PC-9 (cell line): Measurements from ENCODE around the gene LNX1. TPM values are rescaled to one million over a fixed set of nuclear protein-coding genes. Genes with fewer than 3 reads are reported as not detected.

Source experiments
- BruUV-seq: library from RNA; stranded (reverse); fragments of 400-500 nt; replicated peaks from 2 replicates; lab custom pipeline; 2021; lab: Mats Ljungman, UMichigan
- CTCF ChIA-PET: fragments of 300-600 bp; sonication (Branson Sonifier 250); formaldehyde crosslinking; loops from one replicate; lab custom pipeline; 2022; ENCODE audit warnings: antibody characterized with exemption; lab: Charles Lee
- POLR2A ChIA-PET: fragments of 300-600 bp; sonication (Branson Sonifier 250); formaldehyde crosslinking; loops from one replicate; lab custom pipeline; 2022; ENCODE audit warnings: antibody characterized with exemption; ENCODE audit not compliant: unreplicated experiment; lab: Charles Lee
- DNase-seq, 2 experiments: peaks; one replicate each; pipeline versions ENCODE4 v3.0.0 to v3.0.0-alpha.2; 2015 to 2022; ENCODE audit warnings: mixed read lengths in 1 of 2
- H2AFZ ChIP-seq: fragments of 200-600 bp; sonication (generic); 2 replicates; pipeline ENCODE4 v1.8.1; 2017; ENCODE audit warnings: antibody characterized with exemption
- H3F3A ChIP-seq: fragments of 200-600 bp; sonication (generic); 2 replicates; pipeline ENCODE4 v1.8.1; 2017; ENCODE audit warnings: antibody characterized with exemption, mild to moderate bottlenecking, low read depth; ENCODE audit not compliant: insufficient read depth
- H3K27ac ChIP-seq: fragments of 200-600 bp; sonication (generic); 2 replicates; pipeline ENCODE4 v1.6.1; 2016; ENCODE audit warnings: mixed run types
- H3K27me3 ChIP-seq: fragments of 200-600 bp; sonication (generic); 2 replicates; pipeline ENCODE4 v1.6.1; 2016; ENCODE audit warnings: low read depth, mixed run types; ENCODE audit not compliant: insufficient read depth
- H3K36me3 ChIP-seq: fragments of 200-600 bp; sonication (generic); 2 replicates; pipeline ENCODE4 v1.6.1; 2016; ENCODE audit warnings: low read depth, mixed run types
- H3K4me1 ChIP-seq: fragments of 200-600 bp; sonication (generic); replicated peaks from 2 replicates; pipeline ENCODE4 v1.6.1; 2016; ENCODE audit warnings: mixed run types; ENCODE audit not compliant: insufficient read depth
- H3K4me2 ChIP-seq: fragments of 200-600 bp; sonication (generic); 2 replicates; pipeline ENCODE4 v1.6.1; 2017; ENCODE audit warnings: mixed run types
- H3K4me3 ChIP-seq: fragments of 200-600 bp; sonication (generic); 2 replicates; pipeline ENCODE4 v1.6.1; 2016; ENCODE audit warnings: mixed run types
- H3K79me2 ChIP-seq: fragments of 200-600 bp; sonication (generic); 2 replicates; pipeline ENCODE4 v1.6.1; 2017; ENCODE audit warnings: low read depth, mixed run types
- H3K9me2 ChIP-seq: fragments of 200-600 bp; sonication (generic); 2 replicates; pipeline ENCODE4 v1.8.1; 2017; ENCODE audit warnings: mild to moderate bottlenecking; ENCODE audit not compliant: insufficient read depth
- H3K9me3 ChIP-seq: fragments of 200-600 bp; sonication (generic); 2 replicates; pipeline ENCODE4 v1.8.1; 2016; ENCODE audit warnings: low read depth; ENCODE audit not compliant: insufficient read depth
- H4K20me1 ChIP-seq: fragments of 200-600 bp; sonication (generic); 2 replicates; pipeline ENCODE4 v1.8.1; 2017; ENCODE audit not compliant: insufficient read depth
- EZH2 ChIP-seq: fragments of 200-600 bp; sonication (generic); IDR thresholded peaks from 2 replicates; pipeline ENCODE4 v1.8.0; 2017; ENCODE audit warnings: antibody characterized with exemption, low read depth
- intact Hi-C: fragments of 100-400 bp; cut with micrococcal nuclease; formaldehyde crosslinking; loops from one replicate; pipeline ENCODE4 v1.10.0; 2022; ENCODE audit not compliant: unreplicated experiment
- total RNA-seq: library from RNA; stranded (reverse); gene quantifications from 2 replicates; pipeline ENCODE4 v1.2.3, GENCODE V29; 2021
- TF ChIP-seq, protein P1 (sequence below): fragments of 200-600 bp; sonication (generic); conservative IDR thresholded peaks from 2 replicates; pipeline ENCODE4 v1.6.1; 2017; ENCODE audit warnings: mixed run types, antibody characterized with exemption, mild to moderate bottlenecking, moderate library complexity

The LNX1 gene
- total RNA-seq, 1 experiment from 2014 or later: 3.4 TPM

GRCh38 chr4:53485658-53486040 lies 105.6 kb downstream of the LNX1 start:
- Histone ChIP-seq H3K27me3 (no peaks in the 10 kb centered on the region), H3K79me2 (no peaks in the 10 kb centered on the region), H3K4me2 (no peak overlapping the region), H3F3A (no peaks in the 10 kb centered on the region), H3K9me2 (no peaks in the 10 kb centered on the region), H3K27ac (no peak overlapping the region), H2AFZ (no peak overlapping the region), H3K9me3 (no peaks in the 10 kb centered on the region), H3K4me1 (no peaks in the 10 kb centered on the region), H3K4me3 (no peak overlapping the region), H4K20me1 (no peaks in the 10 kb centered on the region), H3K36me3 (no peaks in the 10 kb centered on the region)
- ChIA-PET POLR2A (no interaction called here), CTCF (no interaction called here)
- intact Hi-C loops: no loop called here
- TF ChIP-seq, protein P1, sequence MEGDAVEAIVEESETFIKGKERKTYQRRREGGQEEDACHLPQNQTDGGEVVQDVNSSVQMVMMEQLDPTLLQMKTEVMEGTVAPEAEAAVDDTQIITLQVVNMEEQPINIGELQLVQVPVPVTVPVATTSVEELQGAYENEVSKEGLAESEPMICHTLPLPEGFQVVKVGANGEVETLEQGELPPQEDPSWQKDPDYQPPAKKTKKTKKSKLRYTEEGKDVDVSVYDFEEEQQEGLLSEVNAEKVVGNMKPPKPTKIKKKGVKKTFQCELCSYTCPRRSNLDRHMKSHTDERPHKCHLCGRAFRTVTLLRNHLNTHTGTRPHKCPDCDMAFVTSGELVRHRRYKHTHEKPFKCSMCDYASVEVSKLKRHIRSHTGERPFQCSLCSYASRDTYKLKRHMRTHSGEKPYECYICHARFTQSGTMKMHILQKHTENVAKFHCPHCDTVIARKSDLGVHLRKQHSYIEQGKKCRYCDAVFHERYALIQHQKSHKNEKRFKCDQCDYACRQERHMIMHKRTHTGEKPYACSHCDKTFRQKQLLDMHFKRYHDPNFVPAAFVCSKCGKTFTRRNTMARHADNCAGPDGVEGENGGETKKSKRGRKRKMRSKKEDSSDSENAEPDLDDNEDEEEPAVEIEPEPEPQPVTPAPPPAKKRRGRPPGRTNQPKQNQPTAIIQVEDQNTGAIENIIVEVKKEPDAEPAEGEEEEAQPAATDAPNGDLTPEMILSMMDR: no peak
- TF ChIP-seq EZH2: no peak
- DNase-seq: no peak
- no TSS peak for BruUV-seq

DNA sequence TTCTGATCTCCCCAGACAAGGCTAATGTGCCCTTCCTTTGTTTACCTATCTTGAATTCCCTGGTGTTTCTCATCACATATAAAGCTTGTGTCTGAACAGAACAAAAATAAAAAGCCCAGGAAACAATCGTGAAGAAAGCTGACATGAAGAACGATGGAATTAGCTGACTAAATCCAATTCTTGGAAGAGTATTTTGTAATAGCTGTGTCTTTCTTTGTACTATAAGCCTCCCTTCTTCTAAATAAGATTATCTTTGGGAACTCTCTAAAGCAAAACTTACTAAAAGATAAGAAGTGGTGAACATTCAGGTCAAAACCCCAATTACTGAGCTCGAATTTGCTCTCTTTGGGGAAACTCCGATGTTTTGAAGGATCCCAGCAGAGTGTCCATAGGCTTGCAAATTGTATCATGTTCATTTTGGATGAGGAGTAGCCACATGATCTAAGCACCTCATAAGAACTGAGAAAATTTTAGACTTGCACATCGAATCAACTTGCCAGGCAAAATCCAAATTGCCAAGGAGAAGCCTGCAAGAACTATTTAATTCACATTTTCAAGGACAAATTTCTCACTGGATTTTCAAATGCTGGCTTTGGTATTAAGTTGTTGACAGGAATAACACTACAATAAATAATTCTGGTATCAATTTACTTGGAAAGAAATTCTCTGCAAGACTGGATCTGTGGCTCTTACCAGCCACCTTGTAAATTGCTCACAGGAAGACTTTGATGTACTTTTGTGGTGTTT lies 106.2 kb downstream of the LNX1 start:
- ChIA-PET CTCF (no interaction called here), POLR2A (no interaction called here)
- intact Hi-C loops: no loop called here
- Histone ChIP-seq H3K27me3 (no peaks in the 10 kb centered on the region), H2AFZ (no peak overlapping the region), H3K4me1 (no peaks in the 10 kb centered on the region), H4K20me1 (no peaks in the 10 kb centered on the region), H3F3A (no peaks in the 10 kb centered on the region), H3K36me3 (no peaks in the 10 kb centered on the region), H3K9me3 (no peaks in the 10 kb centered on the region), H3K4me2 (no peak overlapping the region), H3K4me3 (no peak overlapping the region), H3K9me2 (no peaks in the 10 kb centered on the region), H3K79me2 (no peaks in the 10 kb centered on the region), H3K27ac (no peak overlapping the region)
- BruUV-seq: no TSS peak
- TF ChIP-seq EZH2: no peak
- TF ChIP-seq, protein P1: no peak
- DNase-seq: no peak

- Histone ChIP-seq H3K79me2 (no peaks in the 10 kb centered on the region), H3K9me3 (no peaks in the 10 kb centered on the region), H3K4me1 (peaks cover 11% of the 10 kb centered on the region), H3K4me3 (no peak overlapping the region), H3K27ac (no peak overlapping the region), H3K4me2 (no peak overlapping the region), H4K20me1 (no peaks in the 10 kb centered on the region), H3F3A (0 out of 2 replicates have a peak, but pooled peaks cover 5% of the 10 kb centered on the region), H3K27me3 (no peaks in the 10 kb centered on the region), H2AFZ (no peak overlapping the region), H3K36me3 (no peaks in the 10 kb centered on the region), H3K9me2 (no peaks in the 10 kb centered on the region)
- POLR2A ChIA-PET: no interaction called here
- TF ChIP-seq EZH2: no peak
- TF ChIP-seq, protein P1: no peak
- CTCF ChIA-PET: no interaction called here
- intact Hi-C loops: no loop called here
- DNase-seq: no peak
- no TSS peak for BruUV-seq
These were observed 108.0 kb downstream of the LNX1 start for GRCh38 chr4:53483250-53483649.
